Panc1 (cell line): ENCODE data around the gene DLGAP4. TPM values are rescaled to one million over a fixed set of nuclear protein-coding genes. Genes with fewer than 3 reads are reported as not detected.

Source experiments
- ATAC-seq: fragments of 200-7000 bp; cut with Tn5 transposase; 2 replicates; pipeline ENCODE4 v1.9.1; 2020; ENCODE audit warnings: mild to moderate bottlenecking, moderate library complexity
- BruUV-seq: library from RNA; stranded (reverse); fragments of 400-500 nt; replicated peaks from 2 replicates; lab custom pipeline; 2021; lab: Mats Ljungman, UMichigan
- CTCF ChIA-PET: fragments of 300-600 bp; sonication (Branson Sonifier 250); formaldehyde crosslinking; loops from one replicate; lab custom pipeline; 2022; ENCODE audit warnings: antibody characterized with exemption; lab: Charles Lee
- POLR2A ChIA-PET: fragments of 300-600 bp; sonication (Branson Sonifier 250); formaldehyde crosslinking; loops from one replicate; lab custom pipeline; 2022; ENCODE audit warnings: antibody characterized with exemption; lab: Charles Lee
- DNase-seq: peaks from one replicate; pipeline ENCODE4 v3.0.0-alpha.2; 2010; ENCODE audit warnings: low read depth, low spot score
- H3K27ac ChIP-seq: 2 replicates; pipeline ENCODE4 v1.5.1; 2011; ENCODE audit warnings: mild to moderate bottlenecking, low read length, inconsistent platforms
- H3K27me3 ChIP-seq: fragments of 200-500 bp; sonication (Bioruptor generic); 2 replicates; pipeline ENCODE4 v1.6.0; 2014; ENCODE audit warnings: low read length, inconsistent platforms; ENCODE audit not compliant: control insufficient read depth, insufficient read depth
- H3K36me3 ChIP-seq: fragments of 200-500 bp; sonication (Bioruptor generic); 2 replicates; pipeline ENCODE4 v1.5.1; 2014; ENCODE audit warnings: inconsistent platforms, mild to moderate bottlenecking, low read length, moderate library complexity; ENCODE audit not compliant: control insufficient read depth, insufficient read depth
- H3K4me1 ChIP-seq: 2 replicates; pipeline ENCODE4 v1.5.1; 2011; ENCODE audit warnings: inconsistent platforms, mild to moderate bottlenecking, low read length, moderate library complexity; ENCODE audit not compliant: control insufficient read depth, insufficient read depth
- H3K4me3 ChIP-seq, 2 experiments: 2 replicates each; pipeline ENCODE4 v1.5.1; 2011 to 2012; ENCODE audit warnings: low read depth in 2 of 2, low read length in 2 of 2, mild to moderate bottlenecking in 2 of 2, inconsistent platforms in 1 of 2, moderate library complexity in 1 of 2
- H3K9me3 ChIP-seq: fragments of 200-500 bp; sonication (Bioruptor generic); 2 replicates; pipeline ENCODE4 v1.5.1; 2014; ENCODE audit warnings: low read depth, mild to moderate bottlenecking, inconsistent platforms, low read length, moderate library complexity; ENCODE audit not compliant: control insufficient read depth, insufficient read depth
- CTCF ChIP-seq: fragments of 450-650 bp; IDR thresholded peaks from 2 replicates; pipeline ENCODE4 v1.5.1; 2017; ENCODE audit warnings: mild to moderate bottlenecking
- POLR2AphosphoS5 ChIP-seq: IDR thresholded peaks from 2 replicates; pipeline ENCODE4 v1.6.1; 2012; ENCODE audit warnings: mild to moderate bottlenecking, low read depth, low read length, moderate library complexity
- REST ChIP-seq, 2 experiments: IDR thresholded peaks; 2 replicates each; pipeline ENCODE4 v1.6.1; 2011 to 2012; ENCODE audit warnings: low read depth in 2 of 2, control low read depth in 1 of 2, low read length in 1 of 2, mild to moderate bottlenecking in 1 of 2, moderate library complexity in 1 of 2; ENCODE audit not compliant: insufficient read depth in 1 of 2
- SIN3A ChIP-seq: IDR thresholded peaks from 2 replicates; pipeline ENCODE4 v1.6.1; 2012; ENCODE audit warnings: low read depth, mild to moderate bottlenecking, low read length, moderate library complexity, borderline replicate concordance; ENCODE audit not compliant: insufficient read depth
- TCF7L2 ChIP-seq: IDR thresholded peaks from 2 replicates; pipeline ENCODE4 v1.6.1; 2011; ENCODE audit warnings: mild to moderate bottlenecking, low read depth, low read length, inconsistent platforms
- in situ Hi-C: cut with HindIII; loops from 2 replicates; pipeline ENCODE4 v1.10.0; 2016; ENCODE audit warnings: low sequenced_read_pairs, low pct_unique_long_range_greater_than_20kb
- intact Hi-C: fragments of 100-400 bp; cut with micrococcal nuclease; formaldehyde crosslinking; loops from one replicate; pipeline ENCODE4 v1.10.0; 2022; ENCODE audit not compliant: unreplicated experiment
- total RNA-seq: library from RNA; stranded (reverse); gene quantifications from one replicate; pipeline ENCODE4 v1.2.1, GENCODE V29; 2021; ENCODE audit not compliant: unreplicated experiment

The DLGAP4 gene
- total RNA-seq, 1 experiment from 2014 or later = 52.5 TPM

- Histone ChIP-seq H3K27me3 (no peaks in the 10 kb centered on the region), H3K36me3 (no peaks in the 10 kb centered on the region), H3K4me3 (no peak overlapping the region), H3K4me1 (no peaks in the 10 kb centered on the region), H3K27ac (no peak overlapping the region), H3K9me3 (no peaks in the 10 kb centered on the region)
- no peak for ATAC-seq
- ChIA-PET CTCF (interaction anchor here (0.7 kb wide), 1 partner anchor 276 kb away, joined by 4 read pairs; no protein-coding TSS in a partner anchor), POLR2A (interaction anchor here (0.6 kb wide), 1 partner anchor 25 kb away, joined by 3 read pairs; no protein-coding TSS in a partner anchor)
- DNase-seq = no peak
- no peak for TF ChIP-seq SIN3A
- no peak for TF ChIP-seq TCF7L2
- no peak for TF ChIP-seq REST (IDR thresholded peaks at IDR 0.05; ENCODE audit: insufficient read depth in 1 of 2, low read depth in 2 of 2, low read length in 1 of 2)
- TF ChIP-seq CTCF = no peak
- TF ChIP-seq POLR2AphosphoS5 = no peak
- in situ Hi-C loops (no loop called here), intact Hi-C loops (no loop called here)
- no TSS peak for BruUV-seq
Measured at GRCh38 chr20:36268440-36269342, 37.4 kb upstream of the DLGAP4 start.

DNA sequence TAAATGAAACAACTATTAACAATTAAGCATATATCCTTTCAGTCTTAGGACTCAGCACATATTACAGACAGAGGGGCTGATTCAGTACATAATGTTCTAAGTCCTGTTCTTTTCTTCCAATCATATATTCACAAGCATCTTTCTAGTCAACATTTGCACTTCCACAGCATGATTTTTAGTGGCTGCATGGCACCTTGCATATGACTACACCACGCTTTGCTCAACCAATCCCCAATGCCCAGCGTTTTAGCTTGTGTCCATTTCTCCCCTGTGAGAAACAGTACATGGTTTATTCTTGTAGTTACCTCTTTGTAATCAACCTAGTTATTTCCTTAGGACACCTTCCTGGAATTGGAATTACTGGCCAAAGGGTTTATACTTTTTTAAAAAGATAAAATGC is 36.6 kb upstream of the DLGAP4 start:
- ChIA-PET POLR2A (no interaction called here), CTCF (no interaction called here)
- DNase-seq (no peak), ATAC-seq (no peak)
- Histone ChIP-seq H3K9me3 (no peaks in the 10 kb centered on the region), H3K36me3 (no peaks in the 10 kb centered on the region), H3K4me3 (no peak overlapping the region), H3K4me1 (no peaks in the 10 kb centered on the region), H3K27ac (no peak overlapping the region), H3K27me3 (no peaks in the 10 kb centered on the region)
- TF ChIP-seq CTCF (no peak), POLR2AphosphoS5 (no peak), TCF7L2 (no peak), SIN3A (no peak), REST (IDR thresholded peaks at IDR 0.05; ENCODE audit: insufficient read depth in 1 of 2, low read depth in 2 of 2, low read length in 1 of 2) (no peak)
- BruUV-seq = no TSS peak
- in situ Hi-C loops = no loop called here
- intact Hi-C loops = no loop called here
